ENCODE measurements around the gene LCORL. TPM values are rescaled to one million over a fixed set of nuclear protein-coding genes. Genes with fewer than 3 reads are reported as not detected.
"Not testable (repeated sequence)": the region's sequence is repeated elsewhere in the genome, so short reads cannot be mapped to it uniquely, and the experiment has no call there.

The LCORL gene
- total and polyA plus RNA-seq, 2 of the 4 experiments (the other 2 are of a cell fraction) = 2.1 to 5.0 TPM

GRCh38 chr4:17865866-17866363 lies 155.6 kb downstream of the LCORL start:
- no TSS peak for BruUV-seq (replicated peaks)
- no peaks in the 10 kb centered on the region for H3K27me3 ChIP-seq (ENCODE audit: control insufficient read depth, insufficient read depth, low read length)
- H3K4ac ChIP-seq (ENCODE audit: low read depth, low read length) = no peak overlapping the region
- no peak overlapping the region for H3K23ac ChIP-seq (ENCODE audit: low read depth, low read length)
- in situ Hi-C loops (cut with MboI; ENCODE audit: low sequenced_read_pairs) (no loop called here), intact Hi-C loops (cut with micrococcal nuclease) (no loop called here), dilution Hi-C loops (cut with HindIII; ENCODE audit: low sequenced_read_pairs, unreplicated experiment) (no loop called here)
- H4K20me1 ChIP-seq (ENCODE audit: insufficient read depth, low read length) = no peaks in the 10 kb centered on the region
- no peak for TF ChIP-seq MXI1 (IDR thresholded peaks at IDR 0.05; ENCODE audit: borderline replicate concordance, low read depth, low read length)
- no peak for TF ChIP-seq BHLHE40 (IDR thresholded peaks at IDR 0.05; ENCODE audit: low read depth, low read length)
- no peak for TF ChIP-seq CTCF (conservative IDR thresholded peaks at IDR 0.05; ENCODE audit: low read depth, low read length)
- TF ChIP-seq MAFK (IDR thresholded peaks at IDR 0.05; ENCODE audit: low read depth, low read length) = peak; percentile 47; the same call in 1 of the 2 replicates
- no peak for TF ChIP-seq ELK1 (IDR thresholded peaks at IDR 0.05; ENCODE audit: borderline replicate concordance, low read depth, low read length)
- ATAC-seq (ENCODE audit: low read depth) (no peak), DNase-seq (no peak)
- 100% methylated on average over 1 of the region's 1 CpG; no CpG with 5 or more reads in 1 of the 2 experiments for WGBS, 2 experiments (ENCODE audit: extremely low coverage in 2 of 2, insufficient read length in 1 of 2)
- no peak overlapping the region for H3K14ac ChIP-seq (replicated peaks; ENCODE audit: low read depth, low read length)
- H3K9ac ChIP-seq (ENCODE audit: low read depth, low read length) = no peak overlapping the region
- H2BK5ac ChIP-seq (ENCODE audit: low read depth, low read length, poor library complexity, severe bottlenecking) = no peak overlapping the region
- H4K91ac ChIP-seq (ENCODE audit: insufficient read depth, low read depth, low read length) = no peak overlapping the region
- H3K27ac ChIP-seq (ENCODE audit: insufficient read depth, low read length) = no peak overlapping the region
- H3K9me3 ChIP-seq (ENCODE audit: control insufficient read depth, insufficient read depth, low read length) = no peaks in the 10 kb centered on the region
- no peak overlapping the region for H2AK9ac ChIP-seq (replicated peaks; ENCODE audit: low read depth, low read length, poor library complexity)
- no peak overlapping the region for H3K4me3 ChIP-seq (ENCODE audit: insufficient read depth, low read depth, low read length)
- H4K8ac ChIP-seq (ENCODE audit: low read depth in 2 of 2, low read length in 2 of 2) = no peak overlapping the region
- no peak overlapping the region for H3K18ac ChIP-seq (ENCODE audit: low read depth, low read length)
- H3K36me3 ChIP-seq (ENCODE audit: control insufficient read depth, insufficient read depth, low read length) = no peaks in the 10 kb centered on the region
- H3K4me1 ChIP-seq (ENCODE audit: control insufficient read depth, insufficient read depth, low read length) = peaks cover 2% of the 10 kb centered on the region; the same call in 1 of the 2 replicates
- H2BK120ac ChIP-seq (ENCODE audit: low read depth, low read length) = no peak overlapping the region
- H3K79me1 ChIP-seq (ENCODE audit: low read depth in 1 of 2, low read length in 2 of 2) = no peaks in the 10 kb centered on the region; a peak in 1 of 4 replicates
- ChIA-PET POLR2A (ENCODE audit: unreplicated experiment) (no interaction called here), CTCF (no interaction called here)
- H2AK5ac ChIP-seq (ENCODE audit: low read depth, low read length) = no peak overlapping the region
- H4K5ac ChIP-seq (ENCODE audit: low read depth, low read length) = no peak overlapping the region
- H2BK20ac ChIP-seq (ENCODE audit: low read depth, low read length) = no peak overlapping the region
- H3K4me2 ChIP-seq (ENCODE audit: low read depth, low read length) = no peak overlapping the region
- no peaks in the 10 kb centered on the region for H3K9me1 ChIP-seq (ENCODE audit: insufficient read depth, low read length)
- no peak overlapping the region for H2BK15ac ChIP-seq (ENCODE audit: low read depth, low read length)
- no peak overlapping the region for H2AFZ ChIP-seq (replicated peaks; ENCODE audit: low read length, poor library complexity)
- H3K56ac ChIP-seq (ENCODE audit: extremely low read depth, insufficient read depth, low read length) = no peak overlapping the region

- H2AK5ac ChIP-seq (ENCODE audit: low read depth, low read length); H2BK5ac ChIP-seq (ENCODE audit: low read depth, low read length, poor library complexity, severe bottlenecking); H3K4me3 ChIP-seq (ENCODE audit: insufficient read depth, low read depth, low read length); H4K20me1 ChIP-seq (ENCODE audit: insufficient read depth, low read length); H3K23ac ChIP-seq (ENCODE audit: low read depth, low read length); H3K18ac ChIP-seq (ENCODE audit: low read depth, low read length); H4K5ac ChIP-seq (ENCODE audit: low read depth, low read length); BruUV-seq (replicated peaks); H3K9ac ChIP-seq (ENCODE audit: low read depth, low read length); DNase-seq; ATAC-seq (ENCODE audit: low read depth); H3K27ac ChIP-seq (ENCODE audit: insufficient read depth, low read length); H3K4ac ChIP-seq (ENCODE audit: low read depth, low read length); H3K4me2 ChIP-seq (ENCODE audit: low read depth, low read length); H3K79me1 ChIP-seq (ENCODE audit: low read depth in 1 of 2, low read length in 2 of 2); H3K4me1 ChIP-seq (ENCODE audit: control insufficient read depth, insufficient read depth, low read length); POLR2A ChIA-PET (ENCODE audit: unreplicated experiment); H2AK9ac ChIP-seq (replicated peaks; ENCODE audit: low read depth, low read length, poor library complexity); H3K56ac ChIP-seq (ENCODE audit: extremely low read depth, insufficient read depth, low read length); H3K27me3 ChIP-seq (ENCODE audit: control insufficient read depth, insufficient read depth, low read length); H2BK20ac ChIP-seq (ENCODE audit: low read depth, low read length); H4K91ac ChIP-seq (ENCODE audit: insufficient read depth, low read depth, low read length); H2BK15ac ChIP-seq (ENCODE audit: low read depth, low read length); H3K9me3 ChIP-seq (ENCODE audit: control insufficient read depth, insufficient read depth, low read length); dilution Hi-C loops (cut with HindIII; ENCODE audit: low sequenced_read_pairs, unreplicated experiment); H4K8ac ChIP-seq (ENCODE audit: low read depth in 2 of 2, low read length in 2 of 2); H3K9me1 ChIP-seq (ENCODE audit: insufficient read depth, low read length); H2BK120ac ChIP-seq (ENCODE audit: low read depth, low read length); H3K36me3 ChIP-seq (ENCODE audit: control insufficient read depth, insufficient read depth, low read length); CTCF ChIA-PET; intact Hi-C loops (cut with micrococcal nuclease); in situ Hi-C loops (cut with MboI; ENCODE audit: low sequenced_read_pairs); H3K14ac ChIP-seq (replicated peaks; ENCODE audit: low read depth, low read length); H2AFZ ChIP-seq (replicated peaks; ENCODE audit: low read length, poor library complexity): not testable (repeated sequence)
Observed at GRCh38 chr4:17861906-17862305, 159.6 kb downstream of the LCORL start.
